ENCODE data around the gene BIRC5.

Gene BIRC5

GRCh38 chr17:78184868-78185267 lies 29.2 kb upstream of the BIRC5 start:
- no peak for DNase-seq

GRCh38 chr17:78185981-78186691 lies 27.9 kb upstream of the BIRC5 start:
- DNase-seq = peak; percentile 44

- peak; percentile 98 for DNase-seq
Measured at GRCh38 chr17:78186692-78187595, 27.1 kb upstream of the BIRC5 start, which contains the start of the genes AFMID and TK1. Gene AFMID (plus strand): TSS chr17:78187362. CDS start chr17:78187371, 9 bp downstream. Gene TK1 (minus strand): TSS chr17:78187052. CDS start chr17:78186994, 58 bp downstream.

GRCh38 chr17:78196716-78197115 lies 17.3 kb upstream of the BIRC5 start:
- no peak for DNase-seq

- DNase-seq = no peak
Measured at GRCh38 chr17:78197147-78197832, 16.8 kb upstream of the BIRC5 start.

DNA sequence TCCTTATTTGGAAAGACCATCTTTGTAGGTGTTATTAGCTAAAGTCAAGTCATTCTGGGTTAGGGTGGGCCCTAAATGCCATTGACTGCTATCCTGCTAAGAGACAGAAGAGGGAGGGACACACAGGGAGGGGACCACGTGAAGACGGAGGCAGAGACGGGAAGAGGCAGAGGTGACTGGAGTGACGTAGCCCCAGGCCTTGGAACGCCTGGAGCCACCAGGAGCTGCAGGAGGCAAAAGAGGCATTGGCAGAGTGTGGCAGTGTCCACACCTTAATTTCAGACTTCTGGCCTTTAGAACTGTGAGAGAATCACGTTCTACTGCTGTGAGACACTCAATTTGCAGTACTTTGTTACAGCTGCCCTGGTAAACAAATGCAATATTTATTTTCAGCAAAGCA lies 13.6 kb upstream of the BIRC5 start:
- DNase-seq = no peak

DNA sequence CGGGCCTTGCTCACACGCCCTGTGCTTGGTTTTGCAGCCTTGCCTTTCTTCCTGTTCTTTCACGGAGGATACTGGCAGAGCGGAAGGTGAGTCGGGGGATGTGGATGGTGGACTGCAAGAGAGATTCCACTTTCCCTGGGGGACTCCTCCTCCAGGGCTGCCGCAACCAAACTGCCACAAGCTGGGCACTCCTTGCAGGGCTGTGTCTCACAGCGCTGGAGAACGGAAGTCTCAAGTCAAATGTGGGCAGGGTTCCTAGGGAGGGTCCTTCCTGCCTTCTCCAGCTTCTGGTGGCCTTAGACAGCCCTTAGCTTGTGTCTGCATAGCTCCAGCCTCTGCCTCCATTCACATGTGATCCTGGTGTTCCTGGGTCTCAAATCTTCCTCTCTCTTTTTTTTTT lies 11.4 kb upstream of the BIRC5 start:
- no peak for DNase-seq

- DNase-seq = no peak
Measured at GRCh38 chr17:78204387-78205123, 9.5 kb upstream of the BIRC5 start.

GRCh38 chr17:78205124-78205775 lies 8.8 kb upstream of the BIRC5 start:
- no peak for DNase-seq

DNA sequence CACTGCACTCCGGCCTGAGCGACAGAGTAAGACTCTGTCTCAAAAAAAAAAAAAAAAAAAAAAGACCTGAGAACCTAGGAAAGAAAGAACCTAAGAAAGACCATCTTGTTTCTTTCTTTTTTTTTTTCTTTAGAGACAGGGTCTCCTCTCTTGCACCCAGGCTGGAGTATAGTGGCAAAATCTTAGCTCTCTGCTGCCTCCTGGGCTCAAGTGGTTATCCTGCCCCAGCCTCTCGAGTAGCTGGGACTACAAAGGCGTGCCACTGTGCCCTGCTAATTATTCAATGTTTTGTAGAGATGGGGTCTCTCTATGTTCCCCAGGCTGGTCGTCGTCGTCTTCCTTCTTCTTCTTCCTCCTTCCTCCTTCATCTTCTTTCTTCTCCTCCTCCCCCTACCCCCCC lies 7.8 kb upstream of the BIRC5 start:
- DNase-seq = no peak

GRCh38 chr17:78208486-78208885 lies 5.6 kb upstream of the BIRC5 start:
- no peak for DNase-seq

- DNase-seq = no peak
Measured at GRCh38 chr17:78210111-78210510, 3.9 kb upstream of the BIRC5 start.

GRCh38 chr17:78211032-78211431 lies 3.0 kb upstream of the BIRC5 start:
- DNase-seq = no peak

DNA sequence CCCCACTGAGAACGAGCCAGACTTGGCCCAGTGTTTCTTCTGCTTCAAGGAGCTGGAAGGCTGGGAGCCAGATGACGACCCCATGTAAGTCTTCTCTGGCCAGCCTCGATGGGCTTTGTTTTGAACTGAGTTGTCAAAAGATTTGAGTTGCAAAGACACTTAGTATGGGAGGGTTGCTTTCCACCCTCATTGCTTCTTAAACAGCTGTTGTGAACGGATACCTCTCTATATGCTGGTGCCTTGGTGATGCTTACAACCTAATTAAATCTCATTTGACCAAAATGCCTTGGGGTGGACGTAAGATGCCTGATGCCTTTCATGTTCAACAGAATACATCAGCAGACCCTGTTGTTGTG lies 631 bp downstream of the BIRC5 start:
- no peak for DNase-seq

GRCh38 chr17:78219396-78220150 lies 5.5 kb downstream of the BIRC5 start:
- no peak for DNase-seq

- DNase-seq = no peak
Measured at GRCh38 chr17:78223061-78223460, 9.0 kb downstream of the BIRC5 start.

DNA sequence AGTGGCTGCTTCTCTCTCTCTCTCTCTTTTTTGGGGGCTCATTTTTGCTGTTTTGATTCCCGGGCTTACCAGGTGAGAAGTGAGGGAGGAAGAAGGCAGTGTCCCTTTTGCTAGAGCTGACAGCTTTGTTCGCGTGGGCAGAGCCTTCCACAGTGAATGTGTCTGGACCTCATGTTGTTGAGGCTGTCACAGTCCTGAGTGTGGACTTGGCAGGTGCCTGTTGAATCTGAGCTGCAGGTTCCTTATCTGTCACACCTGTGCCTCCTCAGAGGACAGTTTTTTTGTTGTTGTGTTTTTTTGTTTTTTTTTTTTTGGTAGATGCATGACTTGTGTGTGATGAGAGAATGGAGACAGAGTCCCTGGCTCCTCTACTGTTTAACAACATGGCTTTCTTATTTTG lies 9.7 kb downstream of the BIRC5 start:
- no peak for DNase-seq

DNA sequence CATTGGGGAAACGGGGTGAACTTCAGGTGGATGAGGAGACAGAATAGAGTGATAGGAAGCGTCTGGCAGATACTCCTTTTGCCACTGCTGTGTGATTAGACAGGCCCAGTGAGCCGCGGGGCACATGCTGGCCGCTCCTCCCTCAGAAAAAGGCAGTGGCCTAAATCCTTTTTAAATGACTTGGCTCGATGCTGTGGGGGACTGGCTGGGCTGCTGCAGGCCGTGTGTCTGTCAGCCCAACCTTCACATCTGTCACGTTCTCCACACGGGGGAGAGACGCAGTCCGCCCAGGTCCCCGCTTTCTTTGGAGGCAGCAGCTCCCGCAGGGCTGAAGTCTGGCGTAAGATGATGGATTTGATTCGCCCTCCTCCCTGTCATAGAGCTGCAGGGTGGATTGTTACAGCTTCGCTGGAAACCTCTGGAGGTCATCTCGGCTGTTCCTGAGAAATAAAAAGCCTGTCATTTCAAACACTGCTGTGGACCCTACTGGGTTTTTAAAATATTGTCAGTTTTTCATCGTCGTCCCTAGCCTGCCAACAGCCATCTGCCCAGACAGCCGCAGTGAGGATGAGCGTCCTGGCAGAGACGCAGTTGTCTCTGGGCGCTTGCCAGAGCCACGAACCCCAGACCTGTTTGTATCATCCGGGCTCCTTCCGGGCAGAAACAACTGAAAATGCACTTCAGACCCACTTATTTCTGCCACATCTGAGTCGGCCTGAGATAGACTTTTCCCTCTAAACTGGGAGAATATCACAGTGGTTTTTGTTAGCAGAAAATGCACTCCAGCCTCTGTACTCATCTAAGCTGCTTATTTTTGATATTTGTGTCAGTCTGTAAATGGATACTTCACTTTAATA lies 10.4 kb downstream of the BIRC5 start:
- DNase-seq = no peak

DNA sequence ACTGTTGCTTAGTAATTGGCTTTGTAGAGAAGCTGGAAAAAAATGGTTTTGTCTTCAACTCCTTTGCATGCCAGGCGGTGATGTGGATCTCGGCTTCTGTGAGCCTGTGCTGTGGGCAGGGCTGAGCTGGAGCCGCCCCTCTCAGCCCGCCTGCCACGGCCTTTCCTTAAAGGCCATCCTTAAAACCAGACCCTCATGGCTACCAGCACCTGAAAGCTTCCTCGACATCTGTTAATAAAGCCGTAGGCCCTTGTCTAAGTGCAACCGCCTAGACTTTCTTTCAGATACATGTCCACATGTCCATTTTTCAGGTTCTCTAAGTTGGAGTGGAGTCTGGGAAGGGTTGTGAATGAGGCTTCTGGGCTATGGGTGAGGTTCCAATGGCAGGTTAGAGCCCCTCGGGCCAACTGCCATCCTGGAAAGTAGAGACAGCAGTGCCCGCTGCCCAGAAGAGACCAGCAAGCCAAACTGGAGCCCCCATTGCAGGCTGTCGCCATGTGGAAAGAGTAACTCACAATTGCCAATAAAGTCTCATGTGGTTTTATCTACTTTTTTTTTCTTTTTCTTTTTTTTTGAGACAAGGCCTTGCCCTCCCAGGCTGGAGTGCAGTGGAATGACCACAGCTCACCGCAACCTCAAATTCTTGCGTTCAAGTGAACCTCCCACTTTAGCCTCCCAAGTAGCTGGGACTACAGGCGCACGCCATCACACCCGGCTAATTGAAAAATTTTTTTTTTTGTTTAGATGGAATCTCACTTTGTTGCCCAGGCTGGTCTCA lies 11.2 kb downstream of the BIRC5 start:
- no peak for DNase-seq

Measured in stimulated activated CD8-positive, alpha-beta memory T cell treated with anti-CD3 and anti-CD28 coated beads, Interleukin-4, amount 100 ng/mL, for 48 hours (primary cell).